ENCODE measurements around the gene PCDH7.

DNA sequence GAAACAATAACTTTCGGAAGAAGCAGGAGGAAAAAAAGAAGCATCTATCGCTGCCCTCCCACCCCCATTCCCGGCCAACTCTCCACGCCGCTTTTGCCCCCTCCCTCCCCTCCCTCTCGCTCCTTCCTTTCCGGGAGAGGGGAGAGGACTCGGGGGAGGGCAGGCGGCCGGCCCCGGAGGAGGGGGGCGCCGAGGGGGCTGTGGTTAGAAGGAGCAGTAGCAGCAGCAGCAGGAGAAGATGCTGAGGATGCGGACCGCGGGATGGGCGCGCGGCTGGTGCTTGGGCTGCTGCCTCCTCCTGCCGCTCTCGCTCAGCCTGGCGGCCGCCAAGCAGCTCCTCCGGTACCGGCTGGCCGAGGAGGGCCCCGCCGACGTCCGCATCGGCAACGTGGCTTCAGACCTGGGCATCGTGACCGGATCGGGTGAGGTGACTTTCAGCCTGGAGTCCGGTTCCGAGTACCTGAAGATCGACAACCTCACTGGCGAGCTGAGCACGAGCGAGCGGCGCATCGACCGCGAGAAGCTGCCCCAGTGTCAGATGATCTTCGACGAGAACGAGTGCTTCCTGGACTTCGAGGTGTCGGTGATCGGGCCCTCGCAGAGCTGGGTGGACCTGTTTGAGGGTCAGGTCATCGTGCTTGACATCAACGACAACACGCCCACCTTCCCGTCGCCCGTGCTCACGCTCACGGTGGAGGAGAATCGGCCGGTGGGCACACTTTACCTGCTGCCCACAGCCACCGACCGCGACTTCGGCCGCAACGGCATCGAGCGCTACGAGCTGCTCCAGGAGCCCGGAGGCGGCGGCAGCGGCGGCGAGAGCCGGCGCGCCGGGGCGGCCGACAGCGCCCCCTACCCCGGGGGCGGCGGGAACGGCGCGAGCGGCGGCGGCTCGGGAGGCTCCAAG, 1.3 kb downstream of the PCDH7 start:
- no peak for TF ChIP-seq EZH2 (IDR thresholded peaks at IDR 0.05; ENCODE audit: borderline replicate concordance, low read length)
- TF ChIP-seq, protein P1, sequence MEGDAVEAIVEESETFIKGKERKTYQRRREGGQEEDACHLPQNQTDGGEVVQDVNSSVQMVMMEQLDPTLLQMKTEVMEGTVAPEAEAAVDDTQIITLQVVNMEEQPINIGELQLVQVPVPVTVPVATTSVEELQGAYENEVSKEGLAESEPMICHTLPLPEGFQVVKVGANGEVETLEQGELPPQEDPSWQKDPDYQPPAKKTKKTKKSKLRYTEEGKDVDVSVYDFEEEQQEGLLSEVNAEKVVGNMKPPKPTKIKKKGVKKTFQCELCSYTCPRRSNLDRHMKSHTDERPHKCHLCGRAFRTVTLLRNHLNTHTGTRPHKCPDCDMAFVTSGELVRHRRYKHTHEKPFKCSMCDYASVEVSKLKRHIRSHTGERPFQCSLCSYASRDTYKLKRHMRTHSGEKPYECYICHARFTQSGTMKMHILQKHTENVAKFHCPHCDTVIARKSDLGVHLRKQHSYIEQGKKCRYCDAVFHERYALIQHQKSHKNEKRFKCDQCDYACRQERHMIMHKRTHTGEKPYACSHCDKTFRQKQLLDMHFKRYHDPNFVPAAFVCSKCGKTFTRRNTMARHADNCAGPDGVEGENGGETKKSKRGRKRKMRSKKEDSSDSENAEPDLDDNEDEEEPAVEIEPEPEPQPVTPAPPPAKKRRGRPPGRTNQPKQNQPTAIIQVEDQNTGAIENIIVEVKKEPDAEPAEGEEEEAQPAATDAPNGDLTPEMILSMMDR (IDR thresholded peaks at IDR 0.05; ENCODE audit: low read length): no peak

Data from OCI-LY1 (cell line).